BLaER1 treated with 17β-estradiol and CSF1 and Interleukin-3, amounts not matched to agents 10 nM and 100 nM (cell line): ENCODE data around the gene RALGAPB.

Source experiments
- H3K27ac ChIP-seq, 11 experiments: shearing (Covaris generic); formaldehyde crosslinking; 2 replicates each; pipeline ENCODE4 v1.8.1; 2022
- H3K27me3 ChIP-seq, 11 experiments: shearing (Covaris generic); formaldehyde crosslinking; 2 replicates each; pipeline ENCODE4 v1.8.1; 2022
- H3K36me3 ChIP-seq, 11 experiments: shearing (Covaris generic); formaldehyde crosslinking; 2 replicates each; pipeline ENCODE4 v1.8.1; 2022
- H3K4me1 ChIP-seq, 10 experiments: shearing (Covaris generic); formaldehyde crosslinking; 2 replicates each; pipeline ENCODE4 v1.8.1; 2022
- H3K4me2 ChIP-seq, 11 experiments: shearing (Covaris generic); formaldehyde crosslinking; 2 replicates each; pipeline ENCODE4 v1.8.1; 2022
- H3K4me3 ChIP-seq, 10 experiments: shearing (Covaris generic); formaldehyde crosslinking; 2 replicates each; pipeline ENCODE4 v1.8.1; 2022
- H3K9ac ChIP-seq, 11 experiments: shearing (Covaris generic); formaldehyde crosslinking; 2 replicates each; pipeline ENCODE4 v1.8.1; 2022
- H3K9me3 ChIP-seq, 11 experiments: shearing (Covaris generic); formaldehyde crosslinking; replicated peaks in 1 of 11; 2 replicates each; pipeline ENCODE4 v1.8.1; 2022
- H4K20me1 ChIP-seq, 11 experiments: shearing (Covaris generic); formaldehyde crosslinking; 2 replicates each; pipeline ENCODE4 v1.8.1; 2022
- Cebpa-rat ChIP-seq, 11 experiments: shearing (Covaris generic); IDR thresholded peaks; 2 replicates each; pipeline ENCODE4 v1.8.1; 2022

Gene RALGAPB

DNA sequence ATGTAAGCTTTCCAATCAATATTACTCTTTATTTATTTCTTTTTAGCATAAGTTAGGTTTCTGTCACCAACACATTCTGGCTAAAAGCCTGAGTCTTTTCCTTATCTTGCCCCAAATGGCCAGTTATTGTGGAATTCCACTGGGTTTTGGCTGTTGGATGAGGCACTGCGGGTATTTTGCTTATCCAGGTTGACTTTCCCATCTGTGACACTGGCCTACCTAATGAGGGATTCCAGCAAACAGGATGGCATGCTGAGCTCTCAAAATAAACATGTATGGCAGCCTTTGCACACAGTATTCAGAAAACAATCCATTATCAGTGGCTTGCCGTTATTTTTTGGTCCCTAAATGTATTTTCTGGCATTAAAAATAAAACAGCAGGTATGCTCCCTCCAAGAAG lies 6.5 kb upstream of the RALGAPB start:
- no peak for TF ChIP-seq Cebpa-rat (IDR thresholded peaks at IDR 0.05)
- H3K4me3 ChIP-seq = no peak overlapping the region
- H3K27me3 ChIP-seq = no peaks in the 10 kb centered on the region
- H3K36me3 ChIP-seq = no peaks in the 10 kb centered on the region
- no peaks in the 10 kb centered on the region for H3K4me1 ChIP-seq
- no peak overlapping the region for H3K9ac ChIP-seq
- H3K4me2 ChIP-seq = no peak overlapping the region
- H4K20me1 ChIP-seq = no peaks in the 10 kb centered on the region
- no peak overlapping the region for H3K27ac ChIP-seq
- H3K9me3 ChIP-seq = peaks cover 0 to 8% (median 4%) of the 10 kb centered on the region in 11 experiments; a peak in 12 of 22 replicates

DNA sequence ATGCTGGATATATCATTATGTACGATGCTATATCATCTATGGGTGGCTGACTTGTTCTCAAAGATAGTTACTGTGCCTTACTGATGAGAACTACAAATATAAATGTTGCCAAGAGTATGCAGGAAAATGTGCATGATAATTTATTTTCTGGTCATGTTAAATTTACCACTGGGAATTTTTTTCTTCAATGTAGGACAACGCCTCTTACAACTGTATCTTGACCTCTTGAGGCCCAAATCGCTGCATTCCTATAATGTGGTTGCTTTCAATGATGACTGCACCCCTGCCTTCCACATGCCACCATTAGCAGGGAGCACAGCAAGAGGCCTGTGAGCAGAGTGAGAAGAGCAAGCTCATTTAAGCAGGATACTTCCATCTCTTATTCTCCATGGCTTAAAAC lies 5.7 kb upstream of the RALGAPB start:
- Histone ChIP-seq H3K4me3 (no peak overlapping the region), H3K9me3 (peaks cover 0 to 7% (median 4%) of the 10 kb centered on the region in 11 experiments; a peak in 11 of 22 replicates), H3K9ac (no peak overlapping the region), H3K27ac (no peak overlapping the region), H4K20me1 (no peaks in the 10 kb centered on the region), H3K4me2 (no peak overlapping the region), H3K27me3 (no peaks in the 10 kb centered on the region), H3K4me1 (peaks cover 0 to 5% (median 3%) of the 10 kb centered on the region in 10 experiments; a peak in 10 of 20 replicates), H3K36me3 (no peaks in the 10 kb centered on the region)
- TF ChIP-seq Cebpa-rat (IDR thresholded peaks at IDR 0.05) = no peak

DNA sequence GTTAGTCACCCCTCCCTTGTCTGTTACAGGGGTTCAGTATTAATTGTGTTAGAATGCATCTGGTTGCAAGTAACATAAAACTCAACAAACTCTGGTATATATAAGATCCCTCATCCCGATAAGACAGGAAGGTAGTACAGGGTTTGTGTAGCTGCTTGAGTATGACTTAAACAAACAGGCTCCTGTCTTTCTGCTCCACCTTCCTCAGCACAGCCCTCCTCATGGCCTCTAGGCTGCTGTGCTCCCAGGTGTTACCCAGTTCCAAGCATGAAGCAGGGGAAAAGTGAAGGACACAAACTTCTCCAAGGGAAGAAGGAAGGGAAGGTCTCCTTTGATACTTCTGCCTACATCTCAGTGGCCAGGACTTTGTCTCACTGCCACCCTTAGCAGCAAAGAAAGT lies 1.4 kb upstream of the RALGAPB start:
- H3K4me2 ChIP-seq = no peak overlapping the region
- TF ChIP-seq Cebpa-rat (IDR thresholded peaks at IDR 0.05) = no peak
- H3K4me1 ChIP-seq = peaks cover 20 to 26% (median 23%) of the 10 kb centered on the region in 10 experiments
- H3K9ac ChIP-seq = no peak overlapping the region
- H3K4me3 ChIP-seq = no peak overlapping the region
- no peaks in the 10 kb centered on the region for H3K9me3 ChIP-seq
- no peaks in the 10 kb centered on the region for H3K27me3 ChIP-seq
- H3K36me3 ChIP-seq = peaks cover 0 to 13% (median 0%) of the 10 kb centered on the region in 11 experiments; a peak in 3 of 22 replicates
- peaks cover 13 to 35% (median 31%) of the 10 kb centered on the region in 11 experiments; a peak in 19 of 22 replicates for H4K20me1 ChIP-seq
- no peak overlapping the region for H3K27ac ChIP-seq

DNA sequence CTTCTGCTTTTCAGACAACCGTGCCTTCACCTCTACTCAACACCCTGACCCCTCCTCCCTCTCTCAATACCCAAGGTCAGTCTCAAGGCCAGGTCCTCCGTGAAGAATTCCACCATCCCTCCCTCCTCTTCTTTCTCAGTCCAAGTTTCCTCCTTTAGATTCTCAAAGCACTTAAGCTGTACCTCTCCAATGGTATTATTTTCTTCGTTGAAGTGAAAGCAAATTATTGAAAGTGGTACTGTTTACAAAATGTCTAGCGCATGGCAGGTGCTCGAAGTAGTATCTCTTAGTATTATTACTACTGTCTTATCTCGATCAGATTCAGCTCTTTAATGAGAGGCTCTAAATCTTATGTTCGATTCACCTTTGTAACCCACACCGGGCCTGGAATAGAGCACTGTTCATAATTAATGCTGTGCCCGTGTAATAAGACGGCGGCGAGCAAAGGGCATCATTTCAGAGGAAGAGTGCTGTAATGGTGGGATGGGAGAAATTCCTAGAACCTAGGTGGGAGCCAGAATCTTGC lies 593 bp upstream of the RALGAPB start:
- peaks cover 17 to 43% (median 39%) of the 10 kb centered on the region in 11 experiments; a peak in 19 of 22 replicates for H4K20me1 ChIP-seq
- peak overlapping the region in 9 of 11 experiments; percentile 10 to 88 (median 49); a peak in 14 of 22 replicates for H3K27ac ChIP-seq
- H3K4me3 ChIP-seq = peak overlapping the region; percentile 79 to 99 (median 96)
- no peak for TF ChIP-seq Cebpa-rat (IDR thresholded peaks at IDR 0.05)
- peaks cover 0 to 13% (median 0%) of the 10 kb centered on the region in 11 experiments; a peak in 3 of 22 replicates for H3K36me3 ChIP-seq
- no peaks in the 10 kb centered on the region for H3K9me3 ChIP-seq
- H3K9ac ChIP-seq = peak overlapping the region; percentile 35 to 95 (median 91); a peak in 21 of 22 replicates
- H3K27me3 ChIP-seq = no peaks in the 10 kb centered on the region
- H3K4me2 ChIP-seq = peak overlapping the region; percentile 68 to 93 (median 79)
- peaks cover 21 to 26% (median 23%) of the 10 kb centered on the region in 10 experiments for H3K4me1 ChIP-seq

DNA sequence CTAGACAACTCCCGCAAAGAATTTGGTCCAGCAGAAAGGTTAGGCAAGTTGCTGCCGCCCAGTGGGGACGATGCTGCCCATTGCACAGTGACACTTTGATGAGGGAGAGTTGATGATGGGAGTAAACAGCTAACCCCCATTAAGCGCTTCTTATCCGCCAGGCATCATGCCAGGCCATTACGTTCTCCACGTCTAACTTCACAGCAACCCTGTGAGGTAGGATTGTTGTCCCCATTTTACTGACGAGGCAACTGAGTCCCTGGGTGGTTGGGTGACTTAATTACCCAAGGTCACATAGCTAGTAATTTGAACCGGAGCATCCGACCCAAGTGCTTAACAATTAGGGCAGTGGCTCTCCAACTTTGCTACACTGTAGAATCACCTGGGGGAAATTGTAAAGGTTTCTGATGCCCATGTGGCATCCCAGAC lies 738 bp downstream of the RALGAPB start:
- Histone ChIP-seq H3K4me3 (peak overlapping the region; percentile 79 to 99 (median 96)), H3K4me2 (peak overlapping the region; percentile 85 to 97 (median 93)), H3K27ac (peak overlapping the region; percentile 73 to 89 (median 86)), H3K27me3 (no peaks in the 10 kb centered on the region), H3K9me3 (no peaks in the 10 kb centered on the region), H4K20me1 (peaks cover 30 to 56% (median 52%) of the 10 kb centered on the region in 11 experiments; a peak in 20 of 22 replicates), H3K4me1 (peaks cover 21 to 26% (median 23%) of the 10 kb centered on the region in 10 experiments), H3K9ac (peak overlapping the region; percentile 85 to 95 (median 91)), H3K36me3 (peaks cover 0 to 23% (median 8%) of the 10 kb centered on the region in 11 experiments; a peak in 8 of 22 replicates)
- TF ChIP-seq Cebpa-rat (IDR thresholded peaks at IDR 0.05) = no peak

DNA sequence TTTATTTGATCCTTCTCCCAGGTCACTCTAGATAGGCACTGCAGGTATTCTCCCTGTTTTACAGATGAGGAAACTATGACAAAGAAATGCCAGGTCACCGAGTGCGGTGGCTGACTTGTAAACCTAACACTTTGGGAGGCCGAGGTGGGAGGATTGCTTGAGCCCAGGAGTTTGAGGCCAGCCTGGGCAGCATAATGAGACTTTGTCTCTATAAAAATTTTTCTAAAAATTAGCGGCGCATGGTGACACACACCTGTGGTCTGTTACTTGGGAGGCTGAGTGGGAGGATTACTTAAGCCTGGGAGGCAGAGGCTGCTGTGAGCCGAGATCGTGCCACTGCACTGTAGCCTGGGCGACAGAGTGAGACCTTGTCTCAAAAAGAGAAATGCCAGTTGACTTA lies 5.1 kb downstream of the RALGAPB start:
- peaks cover 16 to 25% (median 18%) of the 10 kb centered on the region in 10 experiments for H3K4me1 ChIP-seq
- H4K20me1 ChIP-seq = peaks cover 46 to 98% (median 91%) of the 10 kb centered on the region in 11 experiments; a peak in 20 of 22 replicates
- H3K4me3 ChIP-seq = no peak overlapping the region
- peaks cover 16 to 45% (median 27%) of the 10 kb centered on the region in 11 experiments for H3K36me3 ChIP-seq
- no peaks in the 10 kb centered on the region for H3K27me3 ChIP-seq
- H3K9me3 ChIP-seq = no peaks in the 10 kb centered on the region
- no peak overlapping the region for H3K27ac ChIP-seq
- no peak overlapping the region for H3K4me2 ChIP-seq
- no peak overlapping the region for H3K9ac ChIP-seq
- no peak for TF ChIP-seq Cebpa-rat (IDR thresholded peaks at IDR 0.05)

DNA sequence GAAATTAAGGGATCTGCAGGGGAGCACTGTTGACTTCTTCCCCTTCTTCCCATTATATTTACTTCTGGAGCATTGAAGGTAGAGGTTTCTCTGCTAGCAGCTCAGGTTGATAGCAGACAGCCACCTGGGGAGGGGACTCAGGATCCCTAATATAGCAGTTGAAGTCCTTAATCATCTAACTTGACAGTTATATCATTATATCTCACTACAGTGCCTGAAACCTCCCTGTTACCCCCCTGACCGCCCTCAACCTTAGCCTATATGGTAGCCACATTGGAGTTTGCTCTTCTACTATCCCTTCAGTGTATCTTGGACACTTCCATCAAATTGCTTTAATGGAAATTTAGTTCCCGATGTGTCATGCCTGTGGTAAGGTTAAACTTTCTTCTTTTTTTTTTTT lies 7.0 kb downstream of the RALGAPB start:
- no peak overlapping the region for H3K4me2 ChIP-seq

DNA sequence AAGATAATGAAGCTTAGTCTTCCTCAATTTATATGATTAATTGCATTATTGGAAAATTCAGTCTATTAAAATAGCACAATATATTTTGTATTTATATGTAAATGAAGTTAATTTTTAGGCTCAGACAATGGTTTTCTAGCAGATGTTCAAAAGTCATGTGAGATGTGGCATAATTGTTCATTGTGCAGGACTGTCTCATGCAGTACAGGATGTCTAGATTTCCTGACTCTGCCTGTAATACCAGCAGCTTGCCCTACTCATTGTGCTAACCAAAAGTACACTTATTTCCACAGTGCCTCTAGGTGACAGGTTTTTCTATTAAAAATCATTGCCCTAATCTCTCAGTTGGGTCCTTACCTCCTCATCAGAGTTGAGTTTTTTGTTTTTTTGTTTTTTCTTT lies 12.4 kb downstream of the RALGAPB start:
- H3K9ac ChIP-seq = no peak overlapping the region
- peaks cover 45 to 97% (median 82%) of the 10 kb centered on the region in 11 experiments; a peak in 20 of 22 replicates for H4K20me1 ChIP-seq
- no peaks in the 10 kb centered on the region for H3K27me3 ChIP-seq
- no peaks in the 10 kb centered on the region for H3K9me3 ChIP-seq
- no peak overlapping the region for H3K27ac ChIP-seq
- H3K4me3 ChIP-seq = no peak overlapping the region
- H3K36me3 ChIP-seq = peaks cover 45 to 70% (median 63%) of the 10 kb centered on the region in 11 experiments
- no peak overlapping the region for H3K4me2 ChIP-seq
- no peaks in the 10 kb centered on the region for H3K4me1 ChIP-seq
- no peak for TF ChIP-seq Cebpa-rat (IDR thresholded peaks at IDR 0.05)

More for the DNA sequence above, 7.0 kb downstream of the RALGAPB start:
- H4K20me1 ChIP-seq = peaks cover 54 to 98% (median 95%) of the 10 kb centered on the region in 11 experiments; a peak in 20 of 22 replicates
- H3K9ac ChIP-seq = no peak overlapping the region
- TF ChIP-seq Cebpa-rat (IDR thresholded peaks at IDR 0.05) = no peak
- no peak overlapping the region for H3K4me3 ChIP-seq
- H3K36me3 ChIP-seq = peaks cover 26 to 49% (median 41%) of the 10 kb centered on the region in 11 experiments
- H3K27ac ChIP-seq = no peak overlapping the region
- no peaks in the 10 kb centered on the region for H3K9me3 ChIP-seq
- H3K4me1 ChIP-seq = peaks cover 1 to 12% (median 3%) of the 10 kb centered on the region in 10 experiments; a peak in 18 of 20 replicates
- no peaks in the 10 kb centered on the region for H3K27me3 ChIP-seq

DNA sequence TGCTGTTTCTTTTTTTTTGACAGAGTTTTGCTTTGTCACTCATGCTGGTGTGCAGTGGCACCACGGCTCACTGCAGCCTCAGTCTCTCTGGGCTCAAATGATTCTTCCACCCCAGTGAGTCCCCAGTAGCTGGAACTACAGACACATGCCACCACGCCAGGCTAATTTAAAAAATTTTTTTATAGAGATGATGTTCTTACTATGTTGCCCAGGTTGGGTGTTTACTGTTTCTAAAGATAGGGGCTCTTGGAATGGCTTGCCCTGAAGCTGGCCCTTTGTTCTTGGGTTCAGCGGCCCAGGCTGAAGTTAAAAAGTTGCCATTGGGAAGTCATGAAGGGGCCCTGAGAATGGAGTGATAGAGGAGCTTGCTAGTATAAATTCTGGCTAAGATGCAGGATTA lies 16.5 kb downstream of the RALGAPB start:
- no peak overlapping the region for H3K9ac ChIP-seq
- H3K4me1 ChIP-seq = no peaks in the 10 kb centered on the region
- no peaks in the 10 kb centered on the region for H3K9me3 ChIP-seq
- H3K4me3 ChIP-seq = no peak overlapping the region
- peaks cover 33 to 89% (median 49%) of the 10 kb centered on the region in 11 experiments; a peak in 19 of 22 replicates for H4K20me1 ChIP-seq
- no peak for TF ChIP-seq Cebpa-rat (IDR thresholded peaks at IDR 0.05)
- no peaks in the 10 kb centered on the region for H3K27me3 ChIP-seq
- no peak overlapping the region for H3K4me2 ChIP-seq
- no peak overlapping the region for H3K27ac ChIP-seq
- peaks cover 66 to 82% (median 74%) of the 10 kb centered on the region in 11 experiments for H3K36me3 ChIP-seq
